ENCODE data around the gene KCTD15. TPM values are rescaled to one million over a fixed set of nuclear protein-coding genes. Genes with fewer than 3 reads are reported as not detected.

The KCTD15 gene
- total and polyA plus RNA-seq, 9 donors: 12.6 to 45.7 (median 29.5) TPM

DNA sequence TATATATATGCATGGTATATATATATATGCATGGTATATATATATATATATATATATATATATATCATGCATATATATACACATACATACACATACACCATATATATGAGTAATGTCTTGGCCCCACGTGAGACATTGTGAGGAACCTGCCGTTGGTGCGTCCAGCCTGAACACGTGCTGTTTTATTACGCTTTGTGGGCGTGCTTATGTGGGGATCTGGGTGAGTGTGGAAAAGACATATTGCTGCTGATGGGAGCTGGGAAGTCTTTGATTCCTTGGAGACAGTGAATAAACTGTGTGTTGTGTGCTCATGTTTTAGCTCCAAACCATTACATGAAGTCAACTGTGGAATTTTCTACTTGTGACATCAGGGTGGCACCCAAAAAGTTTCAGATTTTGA, 28.9 kb downstream of the KCTD15 start:
- 71 to 76% (median 71%) methylated on average over 6 of the region's 6 CpGs for WGBS, 3 donors
- Histone ChIP-seq H3K27ac (no peak overlapping the region), H3K4me3 (no peak overlapping the region), H3K4me1 (ENCODE audit: insufficient read depth) (peaks cover 1% of the 10 kb centered on the region), H3K36me3 (no peaks in the 10 kb centered on the region), H3K27me3 (no peaks in the 10 kb centered on the region), H3K9me3 (no peaks in the 10 kb centered on the region)
- intact Hi-C loops (cut with DNase I): no loop called here
- TF ChIP-seq, protein P1, sequence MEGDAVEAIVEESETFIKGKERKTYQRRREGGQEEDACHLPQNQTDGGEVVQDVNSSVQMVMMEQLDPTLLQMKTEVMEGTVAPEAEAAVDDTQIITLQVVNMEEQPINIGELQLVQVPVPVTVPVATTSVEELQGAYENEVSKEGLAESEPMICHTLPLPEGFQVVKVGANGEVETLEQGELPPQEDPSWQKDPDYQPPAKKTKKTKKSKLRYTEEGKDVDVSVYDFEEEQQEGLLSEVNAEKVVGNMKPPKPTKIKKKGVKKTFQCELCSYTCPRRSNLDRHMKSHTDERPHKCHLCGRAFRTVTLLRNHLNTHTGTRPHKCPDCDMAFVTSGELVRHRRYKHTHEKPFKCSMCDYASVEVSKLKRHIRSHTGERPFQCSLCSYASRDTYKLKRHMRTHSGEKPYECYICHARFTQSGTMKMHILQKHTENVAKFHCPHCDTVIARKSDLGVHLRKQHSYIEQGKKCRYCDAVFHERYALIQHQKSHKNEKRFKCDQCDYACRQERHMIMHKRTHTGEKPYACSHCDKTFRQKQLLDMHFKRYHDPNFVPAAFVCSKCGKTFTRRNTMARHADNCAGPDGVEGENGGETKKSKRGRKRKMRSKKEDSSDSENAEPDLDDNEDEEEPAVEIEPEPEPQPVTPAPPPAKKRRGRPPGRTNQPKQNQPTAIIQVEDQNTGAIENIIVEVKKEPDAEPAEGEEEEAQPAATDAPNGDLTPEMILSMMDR (IDR thresholded peaks at IDR 0.05): no peak
- no peak for TF ChIP-seq POLR2A (IDR thresholded peaks at IDR 0.05)
- TF ChIP-seq EP300 (IDR thresholded peaks at IDR 0.05): no peak
- DNase-seq: no peak

DNA sequence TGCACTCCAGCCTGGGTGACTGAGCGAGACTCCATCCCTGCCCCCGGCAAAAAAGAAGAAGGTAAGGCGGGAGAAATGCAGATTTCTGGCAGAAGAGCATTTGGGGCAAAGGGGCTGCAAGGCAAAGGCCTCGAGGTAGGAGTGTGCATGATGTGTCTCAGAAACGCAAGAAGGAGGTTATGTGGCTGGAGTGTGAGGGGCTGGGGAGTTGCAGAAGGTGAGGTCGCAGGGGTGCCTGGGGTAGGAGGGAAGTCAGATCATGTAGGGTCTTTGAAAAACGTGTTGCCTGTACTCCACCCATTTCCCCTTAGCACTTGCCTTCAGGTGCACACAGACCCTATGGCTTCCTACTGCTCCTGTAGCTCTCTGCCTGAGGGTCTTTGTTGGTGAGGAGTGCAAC, 29.9 kb downstream of the KCTD15 start:
- DNase-seq: no peak
- Histone ChIP-seq H3K4me1 (ENCODE audit: insufficient read depth) (no peaks in the 10 kb centered on the region), H3K27ac (no peak overlapping the region), H3K36me3 (no peaks in the 10 kb centered on the region), H3K27me3 (no peaks in the 10 kb centered on the region), H3K9me3 (no peaks in the 10 kb centered on the region), H3K4me3 (no peak overlapping the region)
- 77 to 83% (median 82%) methylated on average over 7 of the region's 7 CpGs for WGBS, 3 donors
- intact Hi-C loops (cut with DNase I): no loop called here
- TF ChIP-seq EP300 (IDR thresholded peaks at IDR 0.05) (no peak), POLR2A (IDR thresholded peaks at IDR 0.05) (no peak)
- TF ChIP-seq, protein P1 (IDR thresholded peaks at IDR 0.05): no peak

DNA sequence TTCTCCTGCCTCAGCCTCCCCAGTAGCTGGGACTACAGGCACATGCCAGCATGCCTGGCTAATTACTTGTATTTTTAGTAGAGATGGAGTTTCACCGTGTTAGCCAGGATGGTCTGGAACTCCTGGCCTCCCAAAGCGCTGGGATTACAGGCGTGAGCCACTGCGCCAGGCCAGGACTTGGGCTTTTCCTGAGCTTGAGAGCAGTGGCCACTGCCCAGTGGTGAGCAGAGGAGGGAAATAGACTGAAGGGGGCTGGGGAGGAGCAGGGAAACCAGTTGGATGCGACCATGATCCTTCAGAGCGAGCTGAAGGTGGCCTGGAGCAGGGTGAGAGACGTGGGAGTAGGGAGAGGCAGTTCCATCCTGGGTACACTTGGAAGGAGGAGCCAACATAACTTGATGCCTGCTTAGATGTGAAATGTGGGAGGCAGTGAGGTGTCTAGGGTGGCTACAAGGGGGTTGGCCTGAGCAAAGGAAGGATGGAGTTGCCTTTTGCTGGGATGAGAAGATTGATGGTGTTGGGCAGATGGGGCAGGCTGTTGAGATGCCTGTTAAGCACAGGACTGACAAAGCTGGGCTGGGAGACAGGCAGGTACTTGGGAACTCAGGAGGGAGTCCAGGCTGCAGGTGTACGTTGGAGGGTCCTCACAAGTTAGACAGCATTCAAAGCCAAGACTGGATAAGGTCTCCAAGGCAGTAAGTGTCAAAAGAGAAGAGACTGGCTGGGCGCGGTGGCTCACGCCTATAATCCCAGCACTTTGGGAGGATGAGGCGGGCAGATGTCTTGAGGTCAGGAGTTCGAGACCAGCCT, 31.8 kb downstream of the KCTD15 start:
- 79 to 86% (median 80%) methylated on average over 13 of the region's 13 CpGs for WGBS, 3 donors

DNA sequence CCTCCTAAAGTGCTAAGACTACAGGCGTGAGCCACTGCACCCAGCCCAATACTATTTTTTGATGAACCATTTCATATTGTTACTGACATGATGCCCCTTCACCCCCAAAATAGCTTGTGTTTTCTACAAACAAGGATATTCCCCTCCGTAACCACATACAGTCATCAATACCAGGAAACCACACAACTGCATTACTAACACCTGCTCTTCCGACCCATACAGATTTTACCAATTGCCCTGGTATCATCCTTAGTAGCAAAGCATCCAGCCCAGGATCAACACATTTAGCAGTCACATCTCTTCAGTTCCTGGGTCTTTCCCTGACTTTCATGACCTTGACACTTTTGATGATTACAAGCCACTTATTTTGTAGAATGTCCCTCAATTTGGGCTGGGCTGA, 33.6 kb downstream of the KCTD15 start:
- WGBS, 3 donors: 91 to 94% (median 93%) methylated on average over 3 of the region's 3 CpGs
- intact Hi-C loops (cut with DNase I): no loop called here
- no peak for DNase-seq
- H3K9me3 ChIP-seq: no peaks in the 10 kb centered on the region
- no peaks in the 10 kb centered on the region for H3K4me1 ChIP-seq (ENCODE audit: insufficient read depth)
- no peak for TF ChIP-seq POLR2A (IDR thresholded peaks at IDR 0.05)
- TF ChIP-seq, protein P1 (IDR thresholded peaks at IDR 0.05): no peak
- TF ChIP-seq EP300 (IDR thresholded peaks at IDR 0.05): no peak
- H3K27me3 ChIP-seq: no peaks in the 10 kb centered on the region
- no peak overlapping the region for H3K27ac ChIP-seq
- no peaks in the 10 kb centered on the region for H3K36me3 ChIP-seq
- H3K4me3 ChIP-seq: no peak overlapping the region

More for the DNA sequence above, 31.8 kb downstream of the KCTD15 start:
- intact Hi-C loops (cut with DNase I): no loop called here
- H3K36me3 ChIP-seq: no peaks in the 10 kb centered on the region
- no peaks in the 10 kb centered on the region for H3K4me1 ChIP-seq (ENCODE audit: insufficient read depth)
- H3K4me3 ChIP-seq: no peak overlapping the region
- no peak for DNase-seq
- H3K27me3 ChIP-seq: no peaks in the 10 kb centered on the region
- TF ChIP-seq EP300 (IDR thresholded peaks at IDR 0.05) (no peak), POLR2A (IDR thresholded peaks at IDR 0.05) (no peak)
- TF ChIP-seq, protein P1 (IDR thresholded peaks at IDR 0.05): no peak
- H3K9me3 ChIP-seq: no peaks in the 10 kb centered on the region
- no peak overlapping the region for H3K27ac ChIP-seq
